HepG2 (cell line): ENCODE results near the gene CD300LF. TPM values are rescaled to one million over a fixed set of nuclear protein-coding genes. Genes with fewer than 3 reads are reported as not detected.

ENCODE experiments used
- ATAC-seq: fragments of 200-7000 bp; cut with Tn5 transposase; 3 replicates; pipeline ENCODE4 v1.9.1; 2020; ENCODE audit warnings: mild to moderate bottlenecking, moderate library complexity
- BruUV-seq: library from RNA; stranded (reverse); fragments of 400-500 nt; replicated peaks from 2 replicates; lab custom pipeline; 2021; lab: Mats Ljungman, UMichigan
- CTCF ChIA-PET: fragments of 300-600 bp; formaldehyde crosslinking; extraction: SDS; loops from one replicate; lab custom pipeline; 2021; ENCODE audit warnings: low total read pairs, inconsistent platforms, low intra/inter-chr PET ratio; lab: Yijun Ruan, JAX
- POLR2A ChIA-PET: fragments of 350-600 bp; sonication (Branson Sonifier 250); formaldehyde crosslinking; loops from one replicate; lab custom pipeline; 2020; ENCODE audit warnings: antibody characterized with exemption, inconsistent platforms; lab: Yijun Ruan, JAX
- DNase-seq: peaks from one replicate; pipeline ENCODE4 v3.0.0-alpha.2; 2015; ENCODE audit warnings: low spot score
- FAIRE-seq: peaks from 3 replicates; lab custom pipeline; 2011; peaks lifted over from hg19 to GRCh38; lab: Jason Lieb, UNC
- H2AFZ ChIP-seq: one replicate; pipeline ENCODE4 v1.6.1; 2011; ENCODE audit warnings: low read length, inconsistent platforms
- H3K27ac ChIP-seq: fragments of 300-600 bp; 3 replicates; pipeline ENCODE4 v1.8.0; 2011; ENCODE audit warnings: mixed run types, mild to moderate bottlenecking, mixed read lengths, low read length, inconsistent platforms; ENCODE audit not compliant: insufficient read depth; ENCODE audit errors: extremely low read length
- H3K27me3 ChIP-seq, 2 experiments: fragments of 200-600 bp in 1 of 2; 2 replicates in 1 of 2; 3 replicates in 1 of 2; pipeline versions ENCODE4 v1.6.0 to v1.8.0; 2011; ENCODE audit warnings: low read length in 2 of 2, mild to moderate bottlenecking in 2 of 2, moderate library complexity in 2 of 2, inconsistent platforms in 1 of 2; ENCODE audit not compliant: insufficient read depth in 2 of 2, control insufficient read depth in 1 of 2
- H3K36me3 ChIP-seq, 2 experiments: fragments of 200-600 bp in 1 of 2; replicated peaks in 1 of 2; 2 replicates in 1 of 2; 3 replicates in 1 of 2; pipeline versions ENCODE4 v1.5.1 to v1.8.0; 2011; ENCODE audit warnings: low read length in 2 of 2, inconsistent platforms in 1 of 2; ENCODE audit not compliant: insufficient read depth in 2 of 2, control insufficient read depth in 1 of 2
- H3K4me1 ChIP-seq: 2 replicates; pipeline ENCODE4 v1.5.1; 2012; ENCODE audit warnings: low read length, inconsistent platforms; ENCODE audit not compliant: insufficient read depth
- H3K4me2 ChIP-seq: 2 replicates; pipeline ENCODE4 v1.6.0; 2011; ENCODE audit warnings: low read depth, low read length, inconsistent platforms
- H3K4me3 ChIP-seq, 3 experiments: fragments of 200-600 bp in 1 of 3; sonication (generic), shearing (Covaris generic) in 1 of 3; replicated peaks in 1 of 3; 2 replicates each; pipeline ENCODE4 v1.5.1; 2011 to 2016; ENCODE audit warnings: low read length in 3 of 3, inconsistent platforms in 2 of 3, low read depth in 2 of 3, mild to moderate bottlenecking in 2 of 3, control low read depth in 1 of 3, mixed read lengths in 1 of 3; ENCODE audit not compliant: insufficient read depth in 1 of 3
- H3K79me2 ChIP-seq: one replicate; pipeline ENCODE4 v1.6.1; 2011; ENCODE audit warnings: low read length, inconsistent platforms; ENCODE audit not compliant: insufficient read depth
- H3K9ac ChIP-seq: 2 replicates; pipeline ENCODE4 v1.6.0; 2011; ENCODE audit warnings: mild to moderate bottlenecking, low read depth, low read length, inconsistent platforms; ENCODE audit not compliant: insufficient read depth
- H3K9me3 ChIP-seq: 2 replicates; pipeline ENCODE4 v1.5.1; 2012; ENCODE audit warnings: mild to moderate bottlenecking, low read length
- H4K20me1 ChIP-seq: 2 replicates; pipeline ENCODE4 v1.6.0; 2011; ENCODE audit warnings: inconsistent platforms, mild to moderate bottlenecking, low read length, moderate library complexity; ENCODE audit not compliant: insufficient read depth
- FOXO4 ChIP-seq: sonication (generic); formaldehyde crosslinking; conservative IDR thresholded peaks from 2 replicates; pipeline ENCODE4 v1.8.1; 2023; ENCODE audit warnings: missing genetic modification reagents
- HIVEP1 ChIP-seq: sonication (generic); formaldehyde crosslinking; IDR thresholded peaks from 2 replicates; pipeline ENCODE4 v1.4.0; 2020; ENCODE audit warnings: mild to moderate bottlenecking, missing genetic modification reagents
- TP53 ChIP-seq: sonication (generic); formaldehyde crosslinking; conservative IDR thresholded peaks from 2 replicates; pipeline ENCODE4 v1.4.0; 2020; ENCODE audit warnings: missing genetic modification reagents
- ZBTB3 ChIP-seq: sonication (generic); formaldehyde crosslinking; IDR thresholded peaks from 2 replicates; pipeline ENCODE4 v1.4.0; 2020; ENCODE audit warnings: low read depth, mild to moderate bottlenecking, moderate library complexity, missing genetic modification reagents, borderline replicate concordance
- ZNF333 ChIP-seq: sonication (generic); formaldehyde crosslinking; IDR thresholded peaks from 2 replicates; pipeline ENCODE4 v1.4.0; 2020; ENCODE audit warnings: mild to moderate bottlenecking, missing genetic modification reagents, borderline replicate concordance
- ZNF646 ChIP-seq: sonication (generic); formaldehyde crosslinking; IDR thresholded peaks from 2 replicates; pipeline ENCODE4 v1.9.0; 2021; ENCODE audit warnings: mild to moderate bottlenecking, missing genetic modification reagents
- WGBS: methylation state at CpG from one replicate; pipeline ENCODE4 v1.1.6; 2017; ENCODE audit warnings: low lambda C conversion rate; 5-methylcytosine and 5-hydroxymethylcytosine counted together
- in situ Hi-C: cut with HindIII; loops from 2 replicates; pipeline ENCODE4 v1.10.0; 2017; ENCODE audit warnings: low pct_unique_long_range_greater_than_20kb; ENCODE audit not compliant: extremely low pct_ligation_motif_present
- intact Hi-C: fragments of 100-400 bp; cut with micrococcal nuclease; formaldehyde crosslinking; loops from one replicate; pipeline ENCODE4 v1.10.0; 2022; ENCODE audit not compliant: unreplicated experiment
- polyA plus RNA-seq, 8 experiments: library from polyadenylated mRNA; depleted of rRNA in 3 of 8; stranded (reverse) in 7 of 8; unstranded in 1 of 8; fragments of >200 nt; fragmentation: Illumina TruSeq in 4 of 8; extraction: Trizol in 4 of 8; gene quantifications; 2 replicates each; pipeline versions ENCODE4 v1.2.1 to v1.2.3, GENCODE V29; 2011 to 2016; ENCODE audit warnings: low read depth in 4 of 8, missing spikeins in 1 of 8, mixed read lengths in 1 of 8; ENCODE audit not compliant: insufficient read depth in 1 of 8
- total RNA-seq, 5 experiments: library from RNA; depleted of rRNA; stranded (reverse); fragments of >200 nt; fragmentation: Illumina TruSeq; extraction: Trizol; gene quantifications; 2 replicates each; pipeline ENCODE4 v1.2.3, GENCODE V29; 2016; ENCODE audit warnings: low read depth in 1 of 5

Gene CD300LF
- total and polyA plus RNA-seq, 2 of the 13 experiments (the other 11 are each of a cell fraction or from before 2014, with no cell fraction given): not detected

DNA sequence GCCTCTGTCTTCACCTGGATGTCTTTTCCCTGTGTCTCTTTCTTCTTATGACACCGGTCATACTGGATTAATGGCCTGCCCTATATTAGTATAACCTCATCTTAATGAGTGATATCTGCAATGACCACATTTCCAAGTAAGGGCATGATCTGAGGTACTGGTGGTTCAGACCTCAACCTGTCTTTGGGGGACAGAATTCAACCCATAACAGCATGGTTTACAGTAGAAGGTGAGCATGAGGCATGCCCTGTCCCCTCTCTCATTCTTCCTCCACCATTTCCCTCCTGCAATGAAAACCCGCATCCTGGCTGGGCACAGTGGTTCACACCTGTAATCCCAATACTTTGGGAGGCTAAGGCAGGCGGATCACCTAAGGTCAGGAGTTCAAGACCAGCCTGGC is 21.5 kb upstream of the CD300LF start:
- Histone ChIP-seq H3K9ac (no peak overlapping the region), H3K27me3 (peaks cover 5 to 42% of the 10 kb centered on the region in 2 experiments; a peak in 4 of 5 replicates), H3K9me3 (no peaks in the 10 kb centered on the region), H2AFZ (no peak overlapping the region), H3K79me2 (no peaks in the 10 kb centered on the region), H4K20me1 (no peaks in the 10 kb centered on the region), H3K36me3 (no peaks in the 10 kb centered on the region), H3K4me1 (peaks cover 35% of the 10 kb centered on the region), H3K4me2 (no peak overlapping the region), H3K27ac (no peak overlapping the region), H3K4me3 (no peak overlapping the region)
- DNase-seq (no peak), ATAC-seq (no peak), FAIRE-seq (no peak)
- in situ Hi-C loops: no loop called here
- intact Hi-C loops: no loop called here
- ChIA-PET CTCF (no interaction called here), POLR2A (interaction anchor here (5.6 kb wide), 1 partner anchor 18 kb away, joined by 221 read pairs; no protein-coding TSS in a partner anchor)
- 34% methylated on average over 3 of the region's 3 CpGs for WGBS
- BruUV-seq: no TSS peak
- no peak for TF ChIP-seq ZNF333 (CRISPR knock-in tag)
- no peak for TF ChIP-seq ZBTB3 (CRISPR knock-in tag)
- TF ChIP-seq HIVEP1 (CRISPR knock-in tag): no peak

GRCh38 chr17:74733365-74734122 is 20.8 kb upstream of the CD300LF start:
- Histone ChIP-seq H3K4me1 (peaks cover 27% of the 10 kb centered on the region), H3K4me3 (no peak overlapping the region), H3K9ac (no peak overlapping the region), H4K20me1 (no peaks in the 10 kb centered on the region), H3K79me2 (no peaks in the 10 kb centered on the region), H3K4me2 (no peak overlapping the region), H3K36me3 (no peaks in the 10 kb centered on the region), H2AFZ (no peak overlapping the region), H3K27ac (no peak overlapping the region), H3K27me3 (peaks cover 5 to 42% of the 10 kb centered on the region in 2 experiments; a peak in 4 of 5 replicates), H3K9me3 (peaks cover 4% of the 10 kb centered on the region; the same call in 1 of the 2 replicates)
- no peak for ATAC-seq
- TF ChIP-seq TP53 (CRISPR knock-in tag) (no peak), FOXO4 (no peak), ZNF646 (CRISPR knock-in tag) (peak; percentile 77)
- in situ Hi-C loops: no loop called here
- WGBS: 22% methylated on average over 9 of the region's 9 CpGs
- no TSS peak for BruUV-seq
- intact Hi-C loops: no loop called here
- CTCF ChIA-PET: no interaction called here
- FAIRE-seq: peak; percentile 64
- no peak for DNase-seq
- POLR2A ChIA-PET: interaction anchor here (5.6 kb wide), 1 partner anchor 19 kb away, joined by 221 read pairs; no protein-coding TSS in a partner anchor
